DND-41 (cell line): ENCODE data around the gene ATP6V0E1.

ENCODE experiments used
- ATAC-seq: fragments of 200-7000 bp; cut with Tn5 transposase; 3 replicates; pipeline ENCODE4 v1.9.1; 2021; ENCODE audit warnings: low read depth; ENCODE audit not compliant: insufficient read depth
- DNase-seq: peaks from one replicate; pipeline ENCODE4 v3.0.0-alpha.2; 2020
- H2AFZ ChIP-seq: 2 replicates; pipeline ENCODE4 v1.6.0; 2012; ENCODE audit warnings: low read depth, low read length
- H3K27ac ChIP-seq: 2 replicates; pipeline ENCODE4 v1.5.1; 2012; ENCODE audit warnings: low read length, inconsistent platforms
- H3K27me3 ChIP-seq: fragments of 200-600 bp; sonication (generic); 2 replicates; pipeline ENCODE4 v1.6.0; 2012; ENCODE audit warnings: low read length, mild to moderate bottlenecking, inconsistent platforms; ENCODE audit not compliant: insufficient read depth, poor library complexity
- H3K36me3 ChIP-seq: 2 replicates; pipeline ENCODE4 v1.5.1; 2012; ENCODE audit warnings: low read length, inconsistent platforms; ENCODE audit not compliant: insufficient read depth
- H3K4me1 ChIP-seq: 2 replicates; pipeline ENCODE4 v1.5.1; 2012; ENCODE audit warnings: mild to moderate bottlenecking, low read length; ENCODE audit not compliant: insufficient read depth
- H3K4me2 ChIP-seq: 2 replicates; pipeline ENCODE4 v1.6.0; 2012; ENCODE audit warnings: mild to moderate bottlenecking, moderate library complexity, low read length, inconsistent platforms; ENCODE audit not compliant: insufficient read depth
- H3K4me3 ChIP-seq, 2 experiments: fragments of 200-600 bp in 1 of 2; shearing (Covaris generic) in 1 of 2; 2 replicates each; pipeline ENCODE4 v1.5.1; 2012 to 2016; ENCODE audit warnings: inconsistent platforms in 2 of 2, low read length in 2 of 2, mild to moderate bottlenecking in 2 of 2, low read depth in 1 of 2, moderate library complexity in 1 of 2
- H3K79me2 ChIP-seq: 2 replicates; pipeline ENCODE4 v1.6.0; 2012; ENCODE audit warnings: low read length, inconsistent platforms; ENCODE audit not compliant: insufficient read depth
- H3K9ac ChIP-seq: 2 replicates; pipeline ENCODE4 v1.6.0; 2012; ENCODE audit warnings: low read depth, mild to moderate bottlenecking, inconsistent platforms, low read length, moderate library complexity
- H3K9me3 ChIP-seq: 2 replicates; pipeline ENCODE4 v1.5.1; 2012; ENCODE audit warnings: low read length, moderate library complexity, mild to moderate bottlenecking, inconsistent platforms; ENCODE audit not compliant: insufficient read depth, severe bottlenecking
- H4K20me1 ChIP-seq: 2 replicates; pipeline ENCODE4 v1.6.0; 2012; ENCODE audit warnings: low read length; ENCODE audit not compliant: insufficient read depth
- EZH2 ChIP-seq: IDR thresholded peaks from 3 replicates; pipeline ENCODE4 v1.6.1; 2012; ENCODE audit warnings: borderline replicate concordance, low read depth, mild to moderate bottlenecking, moderate library complexity, low read length, inconsistent platforms; ENCODE audit not compliant: severe bottlenecking
- TF ChIP-seq, protein P1 (sequence below): IDR thresholded peaks from 2 replicates; pipeline ENCODE4 v1.5.1; 2012; ENCODE audit warnings: borderline replicate concordance, low read length, moderate library complexity, mild to moderate bottlenecking; ENCODE audit not compliant: poor library complexity, severe bottlenecking; ENCODE audit errors: extremely low read depth

Gene ATP6V0E1

DNA sequence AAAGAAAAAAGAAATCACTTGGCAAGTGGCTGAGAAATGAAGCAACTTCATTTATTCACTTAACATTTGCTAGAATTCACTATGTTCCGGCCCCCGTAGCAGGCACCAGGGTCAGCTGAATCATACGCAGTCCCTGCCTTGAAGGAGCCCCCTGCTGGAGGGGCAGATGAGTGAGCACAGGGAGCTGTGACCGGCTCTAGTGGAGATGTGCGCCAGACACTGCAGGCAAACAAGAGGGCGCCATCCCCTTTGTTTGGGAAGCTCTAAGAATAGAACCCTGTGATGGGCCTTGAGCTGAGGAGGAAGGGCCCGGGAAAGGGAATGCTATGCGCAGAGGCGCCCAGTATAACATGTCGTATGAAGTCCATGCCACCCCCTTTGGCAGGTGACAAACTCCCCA lies 44.5 kb upstream of the ATP6V0E1 start:
- Histone ChIP-seq H3K4me3 (no peak overlapping the region), H3K4me2 (no peak overlapping the region), H2AFZ (no peak overlapping the region), H3K79me2 (no peaks in the 10 kb centered on the region), H3K27ac (no peak overlapping the region), H3K36me3 (peaks cover 32% of the 10 kb centered on the region), H3K9me3 (no peaks in the 10 kb centered on the region), H3K9ac (no peak overlapping the region), H3K4me1 (no peaks in the 10 kb centered on the region), H4K20me1 (no peaks in the 10 kb centered on the region), H3K27me3 (no peaks in the 10 kb centered on the region)
- ATAC-seq (peak; percentile 58; the same call in 2 of the 3 replicates), DNase-seq (peak; percentile 30)
- TF ChIP-seq EZH2 = no peak
- TF ChIP-seq, protein P1, sequence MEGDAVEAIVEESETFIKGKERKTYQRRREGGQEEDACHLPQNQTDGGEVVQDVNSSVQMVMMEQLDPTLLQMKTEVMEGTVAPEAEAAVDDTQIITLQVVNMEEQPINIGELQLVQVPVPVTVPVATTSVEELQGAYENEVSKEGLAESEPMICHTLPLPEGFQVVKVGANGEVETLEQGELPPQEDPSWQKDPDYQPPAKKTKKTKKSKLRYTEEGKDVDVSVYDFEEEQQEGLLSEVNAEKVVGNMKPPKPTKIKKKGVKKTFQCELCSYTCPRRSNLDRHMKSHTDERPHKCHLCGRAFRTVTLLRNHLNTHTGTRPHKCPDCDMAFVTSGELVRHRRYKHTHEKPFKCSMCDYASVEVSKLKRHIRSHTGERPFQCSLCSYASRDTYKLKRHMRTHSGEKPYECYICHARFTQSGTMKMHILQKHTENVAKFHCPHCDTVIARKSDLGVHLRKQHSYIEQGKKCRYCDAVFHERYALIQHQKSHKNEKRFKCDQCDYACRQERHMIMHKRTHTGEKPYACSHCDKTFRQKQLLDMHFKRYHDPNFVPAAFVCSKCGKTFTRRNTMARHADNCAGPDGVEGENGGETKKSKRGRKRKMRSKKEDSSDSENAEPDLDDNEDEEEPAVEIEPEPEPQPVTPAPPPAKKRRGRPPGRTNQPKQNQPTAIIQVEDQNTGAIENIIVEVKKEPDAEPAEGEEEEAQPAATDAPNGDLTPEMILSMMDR = peak; percentile 54

DNA sequence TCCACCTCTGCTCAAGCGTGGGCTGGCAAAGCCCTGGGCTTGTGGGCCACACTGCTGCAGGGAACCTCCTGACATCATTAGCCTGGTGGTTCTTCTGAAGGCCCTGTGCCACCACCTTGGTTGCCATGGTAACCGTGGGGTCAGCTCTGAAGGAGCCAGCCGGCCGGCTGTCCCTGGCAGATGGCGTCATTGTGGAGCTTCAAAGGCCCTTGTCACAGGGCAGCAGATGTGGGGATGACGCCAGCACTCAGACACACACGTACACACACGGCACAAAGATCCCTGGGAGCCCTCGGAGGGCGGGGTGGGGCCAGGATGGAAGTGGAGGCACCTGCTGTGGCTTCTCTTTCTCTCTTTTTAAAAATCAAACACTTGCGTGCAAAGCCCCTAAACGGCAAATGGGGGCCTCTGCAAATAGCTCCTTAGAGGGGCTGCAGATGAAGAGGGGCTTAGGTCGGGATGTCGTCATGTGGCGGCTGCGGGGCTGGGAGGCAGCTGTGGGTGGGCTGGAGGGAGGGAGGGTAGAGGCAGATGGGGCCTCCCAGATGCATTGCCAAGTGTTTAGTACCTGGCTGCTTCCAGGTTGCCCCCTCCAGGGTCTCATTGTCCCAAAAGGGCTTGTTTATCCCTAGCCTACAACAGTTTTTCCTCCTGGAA lies 43.8 kb upstream of the ATP6V0E1 start:
- Histone ChIP-seq H3K4me1 (no peaks in the 10 kb centered on the region), H3K79me2 (no peaks in the 10 kb centered on the region), H3K9ac (no peak overlapping the region), H2AFZ (no peak overlapping the region), H3K4me3 (no peak overlapping the region), H4K20me1 (no peaks in the 10 kb centered on the region), H3K9me3 (no peaks in the 10 kb centered on the region), H3K4me2 (no peak overlapping the region), H3K36me3 (peaks cover 34% of the 10 kb centered on the region), H3K27me3 (no peaks in the 10 kb centered on the region), H3K27ac (no peak overlapping the region)
- no peak for DNase-seq
- no peak for TF ChIP-seq EZH2
- TF ChIP-seq, protein P1 = no peak
- no peak for ATAC-seq

DNA sequence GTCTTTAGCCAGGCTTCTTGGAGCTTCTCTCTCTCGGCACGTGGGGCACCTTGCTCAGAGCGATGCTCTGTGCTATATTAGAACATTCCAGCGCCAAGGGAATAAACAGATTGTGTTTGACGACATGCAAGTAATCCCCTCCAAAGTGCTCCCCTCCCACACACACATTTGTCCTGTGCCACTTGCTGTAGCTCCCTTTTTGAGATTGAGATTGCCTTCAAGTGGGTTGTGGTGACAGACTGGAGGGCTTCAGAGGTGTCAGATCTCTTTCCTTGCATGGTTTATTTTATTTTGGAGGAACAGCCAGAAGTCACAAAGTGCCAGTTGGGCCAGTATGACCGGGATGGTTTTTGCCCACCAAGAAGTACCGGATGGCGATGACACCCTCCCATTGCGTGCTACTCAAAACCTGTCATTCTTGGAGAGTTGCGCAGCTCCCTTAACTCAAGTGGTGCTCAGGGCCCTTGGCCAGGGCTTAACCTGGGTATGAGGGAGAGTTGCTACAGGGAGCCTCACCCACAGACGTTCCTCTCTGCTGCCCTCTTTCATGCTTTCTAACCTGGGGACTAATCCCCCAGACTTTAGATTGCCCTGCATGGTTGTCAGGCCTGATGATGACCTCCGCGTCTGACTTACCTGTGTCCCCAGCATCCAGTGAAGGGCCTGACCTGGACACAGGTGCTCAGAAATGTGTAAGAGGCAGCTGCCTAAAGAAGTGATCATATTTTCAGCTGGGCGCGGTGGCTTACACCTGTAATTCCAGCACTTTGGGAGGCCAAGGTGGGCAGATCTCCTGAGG lies 43.1 kb upstream of the ATP6V0E1 start:
- Histone ChIP-seq H3K4me1 (no peaks in the 10 kb centered on the region), H3K27ac (no peak overlapping the region), H2AFZ (no peak overlapping the region), H3K79me2 (no peaks in the 10 kb centered on the region), H3K9me3 (no peaks in the 10 kb centered on the region), H3K4me2 (no peak overlapping the region), H3K36me3 (peaks cover 30% of the 10 kb centered on the region), H3K4me3 (no peak overlapping the region), H4K20me1 (no peaks in the 10 kb centered on the region), H3K27me3 (no peaks in the 10 kb centered on the region), H3K9ac (no peak overlapping the region)
- DNase-seq (no peak), ATAC-seq (no peak)
- TF ChIP-seq, protein P1 = no peak
- no peak for TF ChIP-seq EZH2
